HepG2 (cell line): ENCODE data around the gene CD8A. TPM values are rescaled to one million over a fixed set of nuclear protein-coding genes. Genes with fewer than 3 reads are reported as not detected.

Experiments
- ARID4A ChIP-seq: sonication (generic); formaldehyde crosslinking; IDR thresholded peaks from 2 replicates; pipeline ENCODE4 v1.5.0; 2020; ENCODE audit warnings: mild to moderate bottlenecking, missing genetic modification reagents, borderline replicate concordance
- GMEB2 ChIP-seq: IDR thresholded peaks from 2 replicates; pipeline ENCODE4 v1.6.1; 2016; ENCODE audit warnings: missing biosample characterization, missing genetic modification reagents, low read depth
- HDAC6 ChIP-seq: fragments of 200-600 bp; sonication (generic); IDR thresholded peaks from 2 replicates; pipeline ENCODE4 v1.7.0; 2017; ENCODE audit warnings: mild to moderate bottlenecking, antibody characterized with exemption, low read length, low read depth
- MAFG ChIP-seq: sonication (generic); formaldehyde crosslinking; IDR thresholded peaks from 2 replicates; pipeline ENCODE4 v1.5.1; 2020; ENCODE audit warnings: mild to moderate bottlenecking, missing genetic modification reagents
- MBD4 ChIP-seq: IDR thresholded peaks from 2 replicates; pipeline ENCODE4 v1.6.1; 2012; ENCODE audit warnings: low read length, inconsistent platforms, borderline replicate concordance
- PAX8 ChIP-seq: sonication (generic); formaldehyde crosslinking; IDR thresholded peaks from 2 replicates; pipeline ENCODE4 v1.8.0; 2022; ENCODE audit warnings: mild to moderate bottlenecking, missing genetic modification reagents, borderline replicate concordance
- PITX1 ChIP-seq: sonication (generic); formaldehyde crosslinking; IDR thresholded peaks from 2 replicates; pipeline ENCODE4 v1.5.1; 2020; ENCODE audit warnings: mild to moderate bottlenecking, missing genetic modification reagents
- RELA ChIP-seq: sonication (generic); formaldehyde crosslinking; IDR thresholded peaks from 2 replicates; pipeline ENCODE4 v1.4.0; 2020; ENCODE audit warnings: missing genetic modification reagents
- RFX1 ChIP-seq: fragments of 450-650 bp; IDR thresholded peaks from 2 replicates; pipeline ENCODE4 v1.6.1; 2017
- SNAPC4 ChIP-seq: sonication (generic); formaldehyde crosslinking; IDR thresholded peaks from 2 replicates; pipeline ENCODE4 v1.4.0; 2020; ENCODE audit warnings: mild to moderate bottlenecking, missing genetic modification reagents
- TBL1XR1 ChIP-seq: fragments of 150-350 bp; IDR thresholded peaks from 2 replicates; pipeline ENCODE4 v1.6.1; 2014; ENCODE audit warnings: borderline replicate concordance, low read length; ENCODE audit not compliant: partially characterized antibody
- ZNF20 ChIP-seq: sonication (generic); formaldehyde crosslinking; IDR thresholded peaks from 2 replicates; pipeline ENCODE4 v1.4.0; 2020; ENCODE audit warnings: mild to moderate bottlenecking, moderate library complexity, missing genetic modification reagents
- ZNF446 ChIP-seq: sonication (generic); formaldehyde crosslinking; IDR thresholded peaks from 2 replicates; pipeline ENCODE4 v1.5.0; 2020; ENCODE audit warnings: mild to moderate bottlenecking, missing genetic modification reagents
- ZNF513 ChIP-seq: sonication (generic); formaldehyde crosslinking; conservative IDR thresholded peaks from 2 replicates; pipeline ENCODE4 v1.5.0; 2020; ENCODE audit warnings: missing genetic modification reagents
- ZNF724P ChIP-seq: sonication (generic); formaldehyde crosslinking; IDR thresholded peaks from 2 replicates; pipeline ENCODE4 v1.8.0; 2022; ENCODE audit warnings: missing genetic modification reagents, borderline replicate concordance
- ZNF740 ChIP-seq: sonication (generic); formaldehyde crosslinking; IDR thresholded peaks from 2 replicates; pipeline ENCODE4 v1.4.0; 2020; ENCODE audit warnings: missing genetic modification reagents
- polyA plus RNA-seq, 8 experiments: library from polyadenylated mRNA; depleted of rRNA in 3 of 8; stranded (reverse) in 7 of 8; unstranded in 1 of 8; fragments of >200 nt; fragmentation: Illumina TruSeq in 4 of 8; extraction: Trizol in 4 of 8; gene quantifications; 2 replicates each; pipeline versions ENCODE4 v1.2.1 to v1.2.3, GENCODE V29; 2011 to 2016; ENCODE audit warnings: low read depth in 4 of 8, missing spikeins in 1 of 8, mixed read lengths in 1 of 8; ENCODE audit not compliant: insufficient read depth in 1 of 8
- total RNA-seq, 5 experiments: library from RNA; depleted of rRNA; stranded (reverse); fragments of >200 nt; fragmentation: Illumina TruSeq; extraction: Trizol; gene quantifications; 2 replicates each; pipeline ENCODE4 v1.2.3, GENCODE V29; 2016; ENCODE audit warnings: low read depth in 1 of 5

Gene CD8A
- total and polyA plus RNA-seq, 2 of the 13 experiments (the other 11 are each of a cell fraction or from before 2014, with no cell fraction given) = 0.09 TPM; not detected in 1

- peak; percentile 57 for TF ChIP-seq ARID4A (CRISPR knock-in tag)
- TF ChIP-seq SNAPC4 (CRISPR knock-in tag) = peak; percentile 52; the same call in 1 of the 2 replicates
- TF ChIP-seq ZNF724P (CRISPR knock-in tag) = peak; percentile 74; the same call in 1 of the 2 replicates
- TF ChIP-seq ZNF446 (CRISPR knock-in tag) = peak; percentile 85
- no peak for TF ChIP-seq MBD4
- no peak for TF ChIP-seq MAFG (CRISPR knock-in tag)
- no peak for TF ChIP-seq TBL1XR1
- 0 out of 2 replicates have a peak, but pooled peaks have one; percentile 30 for TF ChIP-seq PAX8 (CRISPR knock-in tag)
- no peak for TF ChIP-seq ZNF740 (CRISPR knock-in tag)
- no peak for TF ChIP-seq GMEB2 (CRISPR knock-in tag)
- TF ChIP-seq HDAC6 = no peak
- TF ChIP-seq PITX1 (CRISPR knock-in tag) = no peak
- TF ChIP-seq ZNF513 = no peak
- no peak for TF ChIP-seq RFX1
- TF ChIP-seq RELA (CRISPR knock-in tag) = no peak
- TF ChIP-seq ZNF20 (CRISPR knock-in tag) = 0 out of 2 replicates have a peak, but pooled peaks have one; percentile 73
Measured at GRCh38 chr2:86807468-86808275, 17.0 kb upstream of the CD8A start (continued).
